ENCODE measurements around the gene MLLT10. TPM values are rescaled to one million over a fixed set of nuclear protein-coding genes. Genes with fewer than 3 reads are reported as not detected.

MLLT10 gene
- polyA plus RNA-seq, 4 donors, result 8.9 to 34.3 (median 13.4) TPM

- H3K36me3 ChIP-seq (ENCODE audit: control insufficient read depth in 3 of 3, insufficient read depth in 2 of 3, low read depth in 1 of 3, low read length in 3 of 3), result no peaks in the 10 kb centered on the region
- H3K27ac ChIP-seq (ENCODE audit: low read depth in 1 of 3, low read length in 2 of 3), result peak overlapping the region; percentile 73 to 99 (median 98)
- DNase-seq (peak; percentile 29 to 77), FAIRE-seq (no peak)
- H3K27me3 ChIP-seq (ENCODE audit: control insufficient read depth in 3 of 3, insufficient read depth in 3 of 3, low read length in 3 of 3), result no peaks in the 10 kb centered on the region
- 1% methylated on average over 42 to 68 of the region's 68 CpGs for WGBS, 3 donors
- H3K9me3 ChIP-seq (ENCODE audit: control insufficient read depth in 2 of 2, insufficient read depth in 1 of 2, low read depth in 1 of 2, low read length in 1 of 2), result no peaks in the 10 kb centered on the region
- H3K4me1 ChIP-seq (ENCODE audit: control insufficient read depth in 3 of 3, insufficient read depth in 2 of 3, low read depth in 1 of 3, low read length in 2 of 3), result peaks cover 0 to 10% (median 0%) of the 10 kb centered on the region in 3 donors
- peak overlapping the region; percentile 46 to 74 (median 73) for H3K4me3 ChIP-seq (ENCODE audit: low read depth in 1 of 3, low read length in 3 of 3)
These were observed 7.0 kb upstream of the MLLT10 start for GRCh38 chr10:21526860-21527597.

GRCh38 chr10:21527598-21528235 is 6.3 kb upstream of the MLLT10 start:
- no peaks in the 10 kb centered on the region for H3K9me3 ChIP-seq (ENCODE audit: control insufficient read depth in 2 of 2, insufficient read depth in 1 of 2, low read depth in 1 of 2, low read length in 1 of 2)
- H3K4me1 ChIP-seq (ENCODE audit: control insufficient read depth in 3 of 3, insufficient read depth in 2 of 3, low read depth in 1 of 3, low read length in 2 of 3), result peaks cover 0 to 12% (median 0%) of the 10 kb centered on the region in 3 donors
- no peaks in the 10 kb centered on the region for H3K36me3 ChIP-seq (ENCODE audit: control insufficient read depth in 3 of 3, insufficient read depth in 2 of 3, low read depth in 1 of 3, low read length in 3 of 3)
- DNase-seq (peak in 1 of 2 donors; percentile 56), FAIRE-seq (no peak)
- H3K27me3 ChIP-seq (ENCODE audit: control insufficient read depth in 3 of 3, insufficient read depth in 3 of 3, low read length in 3 of 3), result no peaks in the 10 kb centered on the region
- H3K27ac ChIP-seq (ENCODE audit: low read depth in 1 of 3, low read length in 2 of 3), result peak overlapping the region; percentile 26 to 99 (median 98)
- 30 to 46% (median 40%) methylated on average over 18 of the region's 18 CpGs for WGBS, 3 donors
- peak overlapping the region in 2 of 3 donors; percentile 73 to 74 for H3K4me3 ChIP-seq (ENCODE audit: low read depth in 1 of 3, low read length in 3 of 3)

- Histone ChIP-seq H3K27me3 (ENCODE audit: control insufficient read depth in 3 of 3, insufficient read depth in 3 of 3, low read length in 3 of 3) (no peaks in the 10 kb centered on the region), H3K27ac (ENCODE audit: low read depth in 1 of 3, low read length in 2 of 3) (peak overlapping the region; percentile 26 to 99 (median 31)), H3K4me1 (ENCODE audit: control insufficient read depth in 3 of 3, insufficient read depth in 2 of 3, low read depth in 1 of 3, low read length in 2 of 3) (peaks cover 0 to 13% (median 0%) of the 10 kb centered on the region in 3 donors), H3K36me3 (ENCODE audit: control insufficient read depth in 3 of 3, insufficient read depth in 2 of 3, low read depth in 1 of 3, low read length in 3 of 3) (no peaks in the 10 kb centered on the region), H3K4me3 (ENCODE audit: low read depth in 1 of 3, low read length in 3 of 3) (no peak overlapping the region), H3K9me3 (ENCODE audit: control insufficient read depth in 2 of 2, insufficient read depth in 1 of 2, low read depth in 1 of 2, low read length in 1 of 2) (no peaks in the 10 kb centered on the region)
- no peak for FAIRE-seq
- DNase-seq, result peak in 1 of 2 donors; percentile 32
- WGBS, 3 donors, result 63 to 79% (median 74%) methylated on average over 8 of the region's 8 CpGs
These were observed 5.6 kb upstream of the MLLT10 start for GRCh38 chr10:21528236-21529031.

- no peaks in the 10 kb centered on the region for H3K27me3 ChIP-seq (ENCODE audit: control insufficient read depth in 3 of 3, insufficient read depth in 3 of 3, low read length in 3 of 3)
- FAIRE-seq (no peak), DNase-seq (peak in 1 of 2 donors; percentile 28)
- H3K4me3 ChIP-seq (ENCODE audit: low read depth in 1 of 3, low read length in 3 of 3), result no peak overlapping the region
- WGBS, 3 donors, result 79 to 84% (median 82%) methylated on average over 9 of the region's 9 CpGs
- peaks cover 0 to 8% (median 0%) of the 10 kb centered on the region in 3 donors for H3K4me1 ChIP-seq (ENCODE audit: control insufficient read depth in 3 of 3, insufficient read depth in 2 of 3, low read depth in 1 of 3, low read length in 2 of 3)
- no peaks in the 10 kb centered on the region for H3K9me3 ChIP-seq (ENCODE audit: control insufficient read depth in 2 of 2, insufficient read depth in 1 of 2, low read depth in 1 of 2, low read length in 1 of 2)
- no peaks in the 10 kb centered on the region for H3K36me3 ChIP-seq (ENCODE audit: control insufficient read depth in 3 of 3, insufficient read depth in 2 of 3, low read depth in 1 of 3, low read length in 3 of 3)
- peak overlapping the region in 1 of 3 donors; percentile 31 for H3K27ac ChIP-seq (ENCODE audit: low read depth in 1 of 3, low read length in 2 of 3)
These were observed 4.8 kb upstream of the MLLT10 start for GRCh38 chr10:21529032-21529910.

GRCh38 chr10:21530168-21530567 is 3.9 kb upstream of the MLLT10 start:
- no peak overlapping the region for H3K27ac ChIP-seq (ENCODE audit: low read depth in 1 of 3, low read length in 2 of 3)
- H3K4me3 ChIP-seq (ENCODE audit: low read depth in 1 of 3, low read length in 3 of 3), result no peak overlapping the region
- H3K9me3 ChIP-seq (ENCODE audit: control insufficient read depth in 2 of 2, insufficient read depth in 1 of 2, low read depth in 1 of 2, low read length in 1 of 2), result no peaks in the 10 kb centered on the region
- WGBS, 3 donors, result 83 to 97% (median 94%) methylated on average over 1 of the region's 1 CpG
- peaks cover 0 to 8% (median 0%) of the 10 kb centered on the region in 3 donors for H3K4me1 ChIP-seq (ENCODE audit: control insufficient read depth in 3 of 3, insufficient read depth in 2 of 3, low read depth in 1 of 3, low read length in 2 of 3)
- no peaks in the 10 kb centered on the region for H3K27me3 ChIP-seq (ENCODE audit: control insufficient read depth in 3 of 3, insufficient read depth in 3 of 3, low read length in 3 of 3)
- H3K36me3 ChIP-seq (ENCODE audit: control insufficient read depth in 3 of 3, insufficient read depth in 2 of 3, low read depth in 1 of 3, low read length in 3 of 3), result no peaks in the 10 kb centered on the region
- no peak for DNase-seq
- no peak for FAIRE-seq

GRCh38 chr10:21530641-21531040 is 3.4 kb upstream of the MLLT10 start:
- Histone ChIP-seq H3K4me3 (ENCODE audit: low read depth in 1 of 3, low read length in 3 of 3) (no peak overlapping the region), H3K9me3 (ENCODE audit: control insufficient read depth in 2 of 2, insufficient read depth in 1 of 2, low read depth in 1 of 2, low read length in 1 of 2) (no peaks in the 10 kb centered on the region), H3K4me1 (ENCODE audit: control insufficient read depth in 3 of 3, insufficient read depth in 2 of 3, low read depth in 1 of 3, low read length in 2 of 3) (peaks cover 0 to 8% (median 0%) of the 10 kb centered on the region in 3 donors), H3K36me3 (ENCODE audit: control insufficient read depth in 3 of 3, insufficient read depth in 2 of 3, low read depth in 1 of 3, low read length in 3 of 3) (no peaks in the 10 kb centered on the region), H3K27me3 (ENCODE audit: control insufficient read depth in 3 of 3, insufficient read depth in 3 of 3, low read length in 3 of 3) (no peaks in the 10 kb centered on the region), H3K27ac (ENCODE audit: low read depth in 1 of 3, low read length in 2 of 3) (no peak overlapping the region)
- FAIRE-seq (peak; percentile 23), DNase-seq (no peak)
- 2 to 55% (median 6%) methylated on average over 1 of the region's 1 CpG for WGBS, 3 donors

- no peak for DNase-seq
- H3K36me3 ChIP-seq (ENCODE audit: control insufficient read depth in 3 of 3, insufficient read depth in 2 of 3, low read depth in 1 of 3, low read length in 3 of 3), result peaks cover 0 to 5% (median 0%) of the 10 kb centered on the region in 3 donors
- H3K9me3 ChIP-seq (ENCODE audit: control insufficient read depth in 2 of 2, insufficient read depth in 1 of 2, low read depth in 1 of 2, low read length in 1 of 2), result no peaks in the 10 kb centered on the region
- H3K4me1 ChIP-seq (ENCODE audit: control insufficient read depth in 3 of 3, insufficient read depth in 2 of 3, low read depth in 1 of 3, low read length in 2 of 3), result peaks cover 0 to 8% (median 0%) of the 10 kb centered on the region in 3 donors
- H3K27me3 ChIP-seq (ENCODE audit: control insufficient read depth in 3 of 3, insufficient read depth in 3 of 3, low read length in 3 of 3), result no peaks in the 10 kb centered on the region
- 79 to 87% (median 81%) methylated on average over 1 of the region's 1 CpG for WGBS, 3 donors
- no peak for FAIRE-seq
- no peak overlapping the region for H3K27ac ChIP-seq (ENCODE audit: low read depth in 1 of 3, low read length in 2 of 3)
- H3K4me3 ChIP-seq (ENCODE audit: low read depth in 1 of 3, low read length in 3 of 3), result no peak overlapping the region
These were observed 2.9 kb upstream of the MLLT10 start for GRCh38 chr10:21531164-21531563.

All from small intestine (tissue), 7 donors.